Measurements from ENCODE around the gene HPRT1.

DNA sequence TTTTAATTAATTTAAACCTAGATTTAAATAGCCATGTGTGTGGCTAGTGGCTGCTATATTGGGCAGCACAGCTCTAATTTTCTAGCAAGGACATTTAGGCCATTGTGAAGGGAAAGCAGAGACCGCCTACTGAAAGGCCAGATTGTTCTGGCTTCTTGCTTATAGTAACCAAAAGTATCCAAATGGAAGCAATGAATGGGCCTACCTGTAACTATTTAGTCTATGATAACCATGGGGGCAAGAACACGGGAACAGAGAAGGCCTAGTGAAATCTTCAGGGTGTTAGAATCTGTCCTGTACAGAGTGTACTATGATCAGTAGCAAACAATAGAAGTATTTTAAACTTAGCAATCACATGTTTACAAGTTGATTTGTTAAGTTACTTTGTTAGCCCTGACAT lies 16.5 kb upstream of the HPRT1 start:
- TF ChIP-seq EZH2 (IDR thresholded peaks at IDR 0.05; ENCODE audit: borderline replicate concordance): no peak
- TF ChIP-seq, protein P1, sequence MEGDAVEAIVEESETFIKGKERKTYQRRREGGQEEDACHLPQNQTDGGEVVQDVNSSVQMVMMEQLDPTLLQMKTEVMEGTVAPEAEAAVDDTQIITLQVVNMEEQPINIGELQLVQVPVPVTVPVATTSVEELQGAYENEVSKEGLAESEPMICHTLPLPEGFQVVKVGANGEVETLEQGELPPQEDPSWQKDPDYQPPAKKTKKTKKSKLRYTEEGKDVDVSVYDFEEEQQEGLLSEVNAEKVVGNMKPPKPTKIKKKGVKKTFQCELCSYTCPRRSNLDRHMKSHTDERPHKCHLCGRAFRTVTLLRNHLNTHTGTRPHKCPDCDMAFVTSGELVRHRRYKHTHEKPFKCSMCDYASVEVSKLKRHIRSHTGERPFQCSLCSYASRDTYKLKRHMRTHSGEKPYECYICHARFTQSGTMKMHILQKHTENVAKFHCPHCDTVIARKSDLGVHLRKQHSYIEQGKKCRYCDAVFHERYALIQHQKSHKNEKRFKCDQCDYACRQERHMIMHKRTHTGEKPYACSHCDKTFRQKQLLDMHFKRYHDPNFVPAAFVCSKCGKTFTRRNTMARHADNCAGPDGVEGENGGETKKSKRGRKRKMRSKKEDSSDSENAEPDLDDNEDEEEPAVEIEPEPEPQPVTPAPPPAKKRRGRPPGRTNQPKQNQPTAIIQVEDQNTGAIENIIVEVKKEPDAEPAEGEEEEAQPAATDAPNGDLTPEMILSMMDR (IDR thresholded peaks at IDR 0.05; ENCODE audit: poor library complexity): no peak
